Activated T-helper 1 cell treated with Interleukin-2 at 50 U/mL for 16 hours (primary cell): ENCODE data around the gene LUC7L2.
A peak's percentile ranks its signal among the peaks of the same experiment; 100 is the strongest.
"Not testable (repeated sequence)": the region's sequence is repeated elsewhere in the genome, so short reads cannot be mapped to it uniquely, and the experiment has no call there.

Source experiments
- DNase-seq: peaks from one replicate; pipeline ENCODE4 v3.0.0-alpha.2; 2020; ENCODE audit warnings: low read depth

The LUC7L2 gene

GRCh38 chr7:139359366-139360209, at the start of gene LUC7L2:
Gene LUC7L2 (plus strand): TSS chr7:139359894. CDS start chr7:139360262, 368 bp downstream.
- peak; percentile 99 for DNase-seq

GRCh38 chr7:139317939-139318505, 41.7 kb upstream of the LUC7L2 start:
- no peak for DNase-seq

GRCh38 chr7:139321071-139321745, 38.5 kb upstream of the LUC7L2 start:
- DNase-seq, result no peak

- DNase-seq, result not testable (repeated sequence)
Observed at GRCh38 chr7:139324709-139325108, 35.0 kb upstream of the LUC7L2 start.

- DNase-seq, result no peak
Observed at GRCh38 chr7:139328375-139328774, 31.3 kb upstream of the LUC7L2 start.

GRCh38 chr7:139329119-139329518, 30.6 kb upstream of the LUC7L2 start:
- DNase-seq, result no peak

- no peak for DNase-seq
Observed at GRCh38 chr7:139330333-139331030, 29.2 kb upstream of the LUC7L2 start.

GRCh38 chr7:139332697-139333359, 26.9 kb upstream of the LUC7L2 start:
- DNase-seq, result no peak

GRCh38 chr7:139333443-139333842, 26.3 kb upstream of the LUC7L2 start:
- DNase-seq, result not testable (repeated sequence)

- no peak for DNase-seq
Observed at GRCh38 chr7:139334399-139335150, 25.1 kb upstream of the LUC7L2 start.

GRCh38 chr7:139339025-139339424, 20.7 kb upstream of the LUC7L2 start:
- DNase-seq, result no peak

- no peak for DNase-seq
Observed at GRCh38 chr7:139339698-139340036, 20.0 kb upstream of the LUC7L2 start.

- peak; percentile 94 for DNase-seq
Observed at GRCh38 chr7:139340037-139340807, 19.5 kb upstream of the LUC7L2 start.

- no peak for DNase-seq
Observed at GRCh38 chr7:139340808-139341057, 19.0 kb upstream of the LUC7L2 start.

GRCh38 chr7:139341058-139341775, 18.5 kb upstream of the LUC7L2 start, which contains the start of gene FMC1:
Gene FMC1 (plus strand): TSS chr7:139341337. CDS start chr7:139341385, 48 bp downstream.
- DNase-seq, result peak; percentile 69

GRCh38 chr7:139341776-139342226, 17.9 kb upstream of the LUC7L2 start:
- no peak for DNase-seq

GRCh38 chr7:139345042-139345441, 14.7 kb upstream of the LUC7L2 start:
- DNase-seq, result no peak

GRCh38 chr7:139351027-139351426, 8.7 kb upstream of the LUC7L2 start:
- DNase-seq, result no peak

GRCh38 chr7:139354729-139355128, 5.0 kb upstream of the LUC7L2 start:
- no peak for DNase-seq

GRCh38 chr7:139355320-139355719, 4.4 kb upstream of the LUC7L2 start:
- no peak for DNase-seq
